BLaER1 (cell line): ENCODE measurements around the gene TLNRD1.

Experiments
- H3K27ac ChIP-seq: shearing (Covaris generic); formaldehyde crosslinking; 2 replicates; pipeline ENCODE4 v1.8.1; 2022
- H3K27me3 ChIP-seq: shearing (Covaris generic); formaldehyde crosslinking; 2 replicates; pipeline ENCODE4 v1.8.1; 2022
- H3K36me3 ChIP-seq: shearing (Covaris generic); formaldehyde crosslinking; 2 replicates; pipeline ENCODE4 v1.8.1; 2022
- H3K4me1 ChIP-seq: shearing (Covaris generic); formaldehyde crosslinking; 2 replicates; pipeline ENCODE4 v1.8.1; 2022
- H3K4me2 ChIP-seq: shearing (Covaris generic); formaldehyde crosslinking; 2 replicates; pipeline ENCODE4 v1.8.1; 2022
- H3K4me3 ChIP-seq: shearing (Covaris generic); formaldehyde crosslinking; 2 replicates; pipeline ENCODE4 v1.8.1; 2022
- H3K9ac ChIP-seq: shearing (Covaris generic); formaldehyde crosslinking; 2 replicates; pipeline ENCODE4 v1.8.1; 2022
- H3K9me3 ChIP-seq: shearing (Covaris generic); formaldehyde crosslinking; 2 replicates; pipeline ENCODE4 v1.8.1; 2022
- H4K20me1 ChIP-seq: shearing (Covaris generic); formaldehyde crosslinking; 2 replicates; pipeline ENCODE4 v1.8.1; 2022
- Cebpa-rat ChIP-seq: shearing (Covaris generic); IDR thresholded peaks from 2 replicates; pipeline ENCODE4 v1.8.1; 2022

TLNRD1 gene

GRCh38 chr15:80989518-80990478, 10.9 kb upstream of the TLNRD1 start, which contains the start of gene MESD:
Gene MESD (minus strand): TSS chr15:80989819. CDS start chr15:80989791, 28 bp downstream.
- H3K4me3 ChIP-seq: peak within 1 kb of the TSS; percentile 94
- peak within 1 kb of the TSS; percentile 92 for H3K27ac ChIP-seq
- TF ChIP-seq Cebpa-rat: no peak
- H3K4me2 ChIP-seq: peak within 1 kb of the TSS; percentile 99
- peak within 1 kb of the TSS; percentile 93 for H3K9ac ChIP-seq
- no peaks in the 10 kb centered on the region for H3K9me3 ChIP-seq
- H3K36me3 ChIP-seq: peaks cover 12% of the 10 kb centered on the region; the same call in 1 of the 2 replicates
- H3K4me1 ChIP-seq: peaks cover 60% of the 10 kb centered on the region
- H4K20me1 ChIP-seq: peaks cover 43% of the 10 kb centered on the region
- H3K27me3 ChIP-seq: no peaks in the 10 kb centered on the region

DNA sequence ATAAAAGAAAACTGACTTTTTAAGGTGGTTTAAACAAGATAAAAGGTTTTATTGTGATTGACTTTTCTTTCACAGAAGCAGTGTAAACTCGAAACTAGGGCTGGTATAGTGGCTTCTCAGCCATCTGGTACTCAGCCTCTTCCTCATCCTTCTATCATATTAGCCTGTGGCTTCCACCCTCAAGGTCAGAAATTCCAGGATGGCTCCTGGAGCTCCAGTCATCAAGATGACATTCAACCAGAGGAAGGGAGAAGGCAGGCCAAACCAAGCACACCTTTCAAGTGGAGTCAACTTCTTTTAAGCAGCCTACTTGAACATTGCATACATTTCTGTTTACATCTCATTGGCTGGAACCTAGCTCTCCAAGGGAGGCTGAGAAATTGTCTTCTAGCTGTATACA, 9.8 kb upstream of the TLNRD1 start:
- Histone ChIP-seq H3K4me2 (peak overlapping the region; percentile 77; the same call in 1 of the 2 replicates), H3K9me3 (no peaks in the 10 kb centered on the region), H3K9ac (no peak overlapping the region), H3K36me3 (0 out of 2 replicates have a peak, but pooled peaks cover 3% of the 10 kb centered on the region), H3K27ac (no peak overlapping the region), H4K20me1 (peaks cover 32% of the 10 kb centered on the region), H3K4me1 (peaks cover 49% of the 10 kb centered on the region), H3K4me3 (no peak overlapping the region), H3K27me3 (no peaks in the 10 kb centered on the region)
- no peak for TF ChIP-seq Cebpa-rat

DNA sequence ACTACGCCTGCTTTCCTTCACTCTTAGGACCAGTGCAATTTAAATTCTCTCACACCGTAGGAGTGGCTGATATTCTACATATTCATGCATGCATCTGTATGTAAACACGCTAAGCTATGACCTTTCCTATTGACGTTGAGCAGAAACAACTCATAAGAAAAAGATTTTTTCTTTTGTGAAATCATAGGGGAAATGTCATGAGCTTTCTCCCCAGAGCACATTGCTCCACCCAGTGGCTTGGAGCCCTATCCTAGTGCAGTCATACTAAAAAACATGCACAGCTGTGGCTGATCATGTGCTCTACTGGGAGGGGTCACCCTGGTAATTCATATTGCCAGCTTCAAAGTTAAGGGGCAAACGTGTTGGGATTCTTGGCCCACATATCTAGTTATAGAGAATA, 9.3 kb upstream of the TLNRD1 start:
- H3K9ac ChIP-seq: no peak overlapping the region
- 0 out of 2 replicates have a peak, but pooled peaks cover 3% of the 10 kb centered on the region for H3K36me3 ChIP-seq
- H3K4me1 ChIP-seq: peaks cover 46% of the 10 kb centered on the region
- no peak for TF ChIP-seq Cebpa-rat
- no peak overlapping the region for H3K4me3 ChIP-seq
- no peak overlapping the region for H3K27ac ChIP-seq
- 0 out of 2 replicates have a peak, but pooled peaks cover 3% of the 10 kb centered on the region for H3K9me3 ChIP-seq
- peaks cover 27% of the 10 kb centered on the region for H4K20me1 ChIP-seq
- no peaks in the 10 kb centered on the region for H3K27me3 ChIP-seq
- H3K4me2 ChIP-seq: peak overlapping the region; percentile 77

GRCh38 chr15:80992006-80992405, 8.7 kb upstream of the TLNRD1 start:
- TF ChIP-seq Cebpa-rat: no peak
- no peak overlapping the region for H3K4me2 ChIP-seq
- 0 out of 2 replicates have a peak, but pooled peaks cover 3% of the 10 kb centered on the region for H3K36me3 ChIP-seq
- no peaks in the 10 kb centered on the region for H3K27me3 ChIP-seq
- H3K9me3 ChIP-seq: 0 out of 2 replicates have a peak, but pooled peaks cover 6% of the 10 kb centered on the region
- H3K4me1 ChIP-seq: peaks cover 40% of the 10 kb centered on the region
- H3K4me3 ChIP-seq: no peak overlapping the region
- no peak overlapping the region for H3K9ac ChIP-seq
- H4K20me1 ChIP-seq: peaks cover 21% of the 10 kb centered on the region
- H3K27ac ChIP-seq: no peak overlapping the region

DNA sequence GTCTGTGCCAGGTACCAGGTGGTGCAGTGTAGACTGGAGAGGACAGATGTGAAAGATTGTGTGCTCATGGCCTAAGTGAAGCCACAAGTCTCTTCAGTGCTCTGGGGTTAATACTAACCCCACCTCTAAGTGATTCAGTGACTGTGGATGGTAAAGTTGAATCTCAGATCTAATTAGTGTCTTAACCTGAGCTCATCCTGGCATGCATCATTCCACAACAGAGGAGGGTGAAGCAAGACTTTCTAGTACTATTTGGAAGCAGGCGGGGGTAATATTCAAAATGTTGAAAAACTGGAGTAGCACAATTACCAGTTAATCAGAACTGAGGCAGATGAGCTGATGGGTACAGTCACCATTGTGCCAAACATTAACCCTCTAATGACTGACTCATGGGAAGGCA, 8.3 kb upstream of the TLNRD1 start:
- peaks cover 36% of the 10 kb centered on the region for H3K4me1 ChIP-seq
- no peak overlapping the region for H3K4me3 ChIP-seq
- H3K27me3 ChIP-seq: no peaks in the 10 kb centered on the region
- no peak for TF ChIP-seq Cebpa-rat
- H4K20me1 ChIP-seq: peaks cover 17% of the 10 kb centered on the region
- H3K9me3 ChIP-seq: 0 out of 2 replicates have a peak, but pooled peaks cover 6% of the 10 kb centered on the region
- no peak overlapping the region for H3K27ac ChIP-seq
- no peak overlapping the region for H3K9ac ChIP-seq
- no peaks in the 10 kb centered on the region for H3K36me3 ChIP-seq
- H3K4me2 ChIP-seq: no peak overlapping the region

- no peaks in the 10 kb centered on the region for H4K20me1 ChIP-seq
- H3K4me3 ChIP-seq: no peak overlapping the region
- H3K4me2 ChIP-seq: no peak overlapping the region
- H3K27me3 ChIP-seq: no peaks in the 10 kb centered on the region
- no peaks in the 10 kb centered on the region for H3K36me3 ChIP-seq
- H3K4me1 ChIP-seq: peaks cover 26% of the 10 kb centered on the region
- H3K9me3 ChIP-seq: 0 out of 2 replicates have a peak, but pooled peaks cover 6% of the 10 kb centered on the region
- no peak for TF ChIP-seq Cebpa-rat
- no peak overlapping the region for H3K9ac ChIP-seq
- no peak overlapping the region for H3K27ac ChIP-seq
Observed at GRCh38 chr15:80996247-80996646, 4.5 kb upstream of the TLNRD1 start.

GRCh38 chr15:80997692-80998091, 3.0 kb upstream of the TLNRD1 start:
- Histone ChIP-seq H3K9ac (no peak overlapping the region), H3K4me3 (no peak overlapping the region), H4K20me1 (peaks cover 10% of the 10 kb centered on the region), H3K9me3 (0 out of 2 replicates have a peak, but pooled peaks cover 6% of the 10 kb centered on the region), H3K4me2 (no peak overlapping the region), H3K27ac (no peak overlapping the region), H3K36me3 (peaks cover 4% of the 10 kb centered on the region), H3K27me3 (no peaks in the 10 kb centered on the region), H3K4me1 (peaks cover 25% of the 10 kb centered on the region)
- TF ChIP-seq Cebpa-rat: no peak

DNA sequence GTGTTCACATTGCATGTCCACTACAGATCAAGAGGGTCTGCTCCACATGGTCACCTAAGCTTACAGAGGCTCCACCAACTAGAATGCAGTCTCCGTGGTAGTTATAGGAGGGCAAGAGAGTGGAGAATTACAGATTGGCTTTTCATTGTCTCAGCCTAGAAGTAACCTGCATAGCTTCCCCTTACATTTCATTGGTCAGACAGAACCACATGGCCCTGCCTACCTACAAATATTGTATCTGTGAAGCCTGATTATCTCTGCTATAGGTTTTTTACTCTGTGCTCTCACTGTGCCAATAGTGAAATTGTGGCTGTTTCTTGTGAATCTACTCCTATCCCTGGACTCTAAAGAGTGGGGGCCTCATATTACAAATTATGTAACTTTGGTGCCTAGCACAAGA, 2.5 kb upstream of the TLNRD1 start:
- Histone ChIP-seq H3K36me3 (peaks cover 10% of the 10 kb centered on the region), H3K27ac (no peak overlapping the region), H3K4me3 (no peak overlapping the region), H3K4me2 (peak overlapping the region; percentile 85; the same call in 1 of the 2 replicates), H3K4me1 (peaks cover 30% of the 10 kb centered on the region), H3K9me3 (0 out of 2 replicates have a peak, but pooled peaks cover 6% of the 10 kb centered on the region), H3K9ac (no peak overlapping the region), H4K20me1 (peaks cover 15% of the 10 kb centered on the region), H3K27me3 (no peaks in the 10 kb centered on the region)
- TF ChIP-seq Cebpa-rat: no peak

DNA sequence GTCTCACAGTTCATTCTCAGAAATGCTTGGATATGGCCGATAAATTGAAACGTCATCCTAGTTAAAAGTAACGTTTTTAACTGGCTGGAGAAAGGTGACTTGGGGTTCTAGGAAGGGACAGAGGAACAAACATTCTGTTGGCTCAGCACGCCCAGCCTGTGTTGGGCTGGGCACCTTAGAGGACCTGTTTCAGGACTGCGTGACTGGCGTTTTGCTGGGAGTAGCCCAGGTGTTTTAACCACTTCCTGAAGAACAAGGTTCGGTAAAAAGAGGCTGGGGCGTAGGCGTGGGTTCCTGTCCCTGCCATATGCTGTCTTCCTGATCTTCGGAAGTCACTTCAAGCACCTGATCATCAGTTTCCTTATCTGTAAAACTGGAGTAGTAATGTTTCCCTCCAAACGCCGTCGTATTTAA, 1.1 kb upstream of the TLNRD1 start:
- Histone ChIP-seq H3K9me3 (0 out of 2 replicates have a peak, but pooled peaks cover 6% of the 10 kb centered on the region), H3K4me1 (peaks cover 44% of the 10 kb centered on the region), H4K20me1 (peaks cover 29% of the 10 kb centered on the region), H3K27ac (peak overlapping the region; percentile 98), H3K4me3 (peak overlapping the region; percentile 98), H3K9ac (peak overlapping the region; percentile 97), H3K27me3 (no peaks in the 10 kb centered on the region), H3K4me2 (peak overlapping the region; percentile 85), H3K36me3 (peaks cover 21% of the 10 kb centered on the region)
- TF ChIP-seq Cebpa-rat: no peak

GRCh38 chr15:81000144-81000623, 539 bp upstream of the TLNRD1 start:
- peak overlapping the region; percentile 85 for H3K4me2 ChIP-seq
- no peaks in the 10 kb centered on the region for H3K27me3 ChIP-seq
- 0 out of 2 replicates have a peak, but pooled peaks cover 6% of the 10 kb centered on the region for H3K9me3 ChIP-seq
- H3K4me1 ChIP-seq: peaks cover 49% of the 10 kb centered on the region
- peak overlapping the region; percentile 98 for H3K27ac ChIP-seq
- peaks cover 35% of the 10 kb centered on the region for H4K20me1 ChIP-seq
- H3K9ac ChIP-seq: peak overlapping the region; percentile 97
- TF ChIP-seq Cebpa-rat: no peak
- peak overlapping the region; percentile 98 for H3K4me3 ChIP-seq
- H3K36me3 ChIP-seq: peaks cover 21% of the 10 kb centered on the region
